HK-2 (cell line): ENCODE results near the gene ETV3.

Experiments used
- DNase-seq: peaks from one replicate; pipeline ENCODE4 v3.0.0-alpha.2; 2018; ENCODE audit not compliant: unreplicated experiment

ETV3 gene

GRCh38 chr1:157139052-157139715, 989 bp upstream of the ETV3 start:
- no peak for DNase-seq

GRCh38 chr1:157137408-157138219, 581 bp downstream of the ETV3 start:
- peak; percentile 27 for DNase-seq

- no peak for DNase-seq
Measured at GRCh38 chr1:157137046-157137407, 1.2 kb downstream of the ETV3 start.

- DNase-seq = no peak
Measured at GRCh38 chr1:157136133-157136532, 2.1 kb downstream of the ETV3 start.

GRCh38 chr1:157135646-157136045, 2.5 kb downstream of the ETV3 start:
- DNase-seq = no peak

- no peak for DNase-seq
Measured at GRCh38 chr1:157135070-157135469, 3.1 kb downstream of the ETV3 start.

GRCh38 chr1:157134442-157134841, 3.8 kb downstream of the ETV3 start:
- DNase-seq = no peak

GRCh38 chr1:157133426-157133825, 4.8 kb downstream of the ETV3 start:
- DNase-seq = no peak

GRCh38 chr1:157132616-157133167, 5.5 kb downstream of the ETV3 start:
- no peak for DNase-seq

GRCh38 chr1:157132111-157132510, 6.1 kb downstream of the ETV3 start:
- no peak for DNase-seq

- no peak for DNase-seq
Measured at GRCh38 chr1:157131281-157131680, 6.9 kb downstream of the ETV3 start.

- no peak for DNase-seq
Measured at GRCh38 chr1:157124855-157125254, 13.3 kb downstream of the ETV3 start.

- no peak for DNase-seq
Measured at GRCh38 chr1:157119448-157119847, 18.7 kb downstream of the ETV3 start.

GRCh38 chr1:157119008-157119407, 19.2 kb downstream of the ETV3 start:
- no peak for DNase-seq

GRCh38 chr1:157117527-157118057, 20.6 kb downstream of the ETV3 start:
- no peak for DNase-seq

GRCh38 chr1:157116737-157117103, 21.5 kb downstream of the ETV3 start:
- no peak for DNase-seq

- no peak for DNase-seq
Measured at GRCh38 chr1:157115851-157116736, 22.1 kb downstream of the ETV3 start.

- DNase-seq = no peak
Measured at GRCh38 chr1:157115429-157115838, 22.8 kb downstream of the ETV3 start.

GRCh38 chr1:157114183-157115121, 23.7 kb downstream of the ETV3 start:
- DNase-seq = no peak

- DNase-seq = no peak
Measured at GRCh38 chr1:157113631-157114030, 24.6 kb downstream of the ETV3 start.

- DNase-seq = no peak
Measured at GRCh38 chr1:157113106-157113505, 25.1 kb downstream of the ETV3 start.
